H9 (cell line): Measurements from ENCODE around the gene PLB1. TPM values are rescaled to one million over a fixed set of nuclear protein-coding genes. Genes with fewer than 3 reads are reported as not detected.

Experiments used
- DNase-seq: peaks from one replicate; pipeline ENCODE4 v3.0.0-alpha.2; 2017
- H2AFZ ChIP-seq: one replicate; pipeline ENCODE4 v1.6.1; 2013; ENCODE audit warnings: mild to moderate bottlenecking, low read length, control low read depth, moderate library complexity
- H2AK5ac ChIP-seq: 2 replicates; pipeline ENCODE4 v1.6.1; 2013; ENCODE audit warnings: low read length, control low read depth, mixed read lengths; ENCODE audit not compliant: insufficient read length
- H2BK120ac ChIP-seq: one replicate; pipeline ENCODE4 v1.6.1; 2013; ENCODE audit warnings: low read depth, mild to moderate bottlenecking, low read length, control low read depth, inconsistent platforms; ENCODE audit not compliant: poor library complexity, severe bottlenecking
- H2BK12ac ChIP-seq: 2 replicates; pipeline ENCODE4 v1.6.1; 2013; ENCODE audit warnings: low read length, control low read depth, mixed read lengths, low read depth; ENCODE audit not compliant: insufficient read length
- H2BK15ac ChIP-seq: 2 replicates; pipeline ENCODE4 v1.6.1; 2013; ENCODE audit warnings: low read depth, low read length, control low read depth
- H2BK20ac ChIP-seq: one replicate; pipeline ENCODE4 v1.6.1; 2013; ENCODE audit warnings: low read depth, mild to moderate bottlenecking, low read length, control low read depth, inconsistent platforms; ENCODE audit not compliant: poor library complexity, severe bottlenecking
- H2BK5ac ChIP-seq: 2 replicates; pipeline ENCODE4 v1.6.1; 2013; ENCODE audit warnings: low read length, control low read depth, mixed read lengths; ENCODE audit not compliant: insufficient read length
- H3K14ac ChIP-seq: 2 replicates; pipeline ENCODE4 v1.6.1; 2013; ENCODE audit warnings: low read length, control low read depth; ENCODE audit not compliant: insufficient read depth
- H3K18ac ChIP-seq: 2 replicates; pipeline ENCODE4 v1.6.1; 2013; ENCODE audit warnings: low read depth, mild to moderate bottlenecking, mixed read lengths, low read length, control low read depth; ENCODE audit not compliant: insufficient read length
- H3K23ac ChIP-seq: 2 replicates; pipeline ENCODE4 v1.6.1; 2013; ENCODE audit warnings: low read length, control low read depth, mixed read lengths, low read depth; ENCODE audit not compliant: insufficient read length
- H3K23me2 ChIP-seq: 2 replicates; pipeline ENCODE4 v1.6.1; 2013; ENCODE audit warnings: low read depth, mild to moderate bottlenecking, mixed read lengths, low read length, control low read depth; ENCODE audit not compliant: insufficient read length, poor library complexity, severe bottlenecking
- H3K27ac ChIP-seq: 2 replicates; pipeline ENCODE4 v1.5.1; 2013; ENCODE audit warnings: low read length, control low read depth, mixed read lengths, low read depth; ENCODE audit not compliant: insufficient read length
- H3K27me3 ChIP-seq: 2 replicates; pipeline ENCODE4 v1.6.1; 2013; ENCODE audit warnings: low read length, control low read depth, inconsistent platforms; ENCODE audit not compliant: insufficient read depth
- H3K4ac ChIP-seq: 2 replicates; pipeline ENCODE4 v1.6.1; 2013; ENCODE audit warnings: low read depth, mild to moderate bottlenecking, control low read depth, inconsistent platforms, low read length, moderate library complexity
- H3K4me1 ChIP-seq: 2 replicates; pipeline ENCODE4 v1.6.1; 2013; ENCODE audit warnings: low read length, control low read depth, inconsistent platforms; ENCODE audit not compliant: insufficient read depth
- H3K4me2 ChIP-seq: 2 replicates; pipeline ENCODE4 v1.6.1; 2013; ENCODE audit warnings: low read length, control low read depth, mixed read lengths; ENCODE audit not compliant: insufficient read length, insufficient read depth
- H3K56ac ChIP-seq: 2 replicates; pipeline ENCODE4 v1.6.1; 2013; ENCODE audit warnings: low read depth, mild to moderate bottlenecking, mixed read lengths, low read length, control low read depth; ENCODE audit not compliant: insufficient read length
- H3K79me1 ChIP-seq: 2 replicates; pipeline ENCODE4 v1.6.1; 2013; ENCODE audit warnings: low read depth, mild to moderate bottlenecking, moderate library complexity, low read length, control low read depth, inconsistent platforms; ENCODE audit not compliant: insufficient read depth, poor library complexity, severe bottlenecking
- H3K79me2 ChIP-seq: 2 replicates; pipeline ENCODE4 v1.6.1; 2013; ENCODE audit warnings: low read length, control low read depth, inconsistent platforms; ENCODE audit not compliant: insufficient read depth
- H3K9ac ChIP-seq: 2 replicates; pipeline ENCODE4 v1.6.1; 2013; ENCODE audit warnings: low read length, control low read depth, mixed read lengths; ENCODE audit not compliant: insufficient read length; ENCODE audit errors: extremely low read depth
- H3K9me3 ChIP-seq: one replicate; pipeline ENCODE4 v1.6.1; 2013; ENCODE audit warnings: low read depth, low read length, inconsistent platforms; ENCODE audit not compliant: control insufficient read depth
- H3T11ph ChIP-seq: one replicate; pipeline ENCODE4 v1.6.1; 2013; ENCODE audit warnings: mild to moderate bottlenecking, low read length, control low read depth, inconsistent platforms
- H4K20me1 ChIP-seq: one replicate; pipeline ENCODE4 v1.6.1; 2013; ENCODE audit not compliant: control insufficient read depth, insufficient read length, insufficient read depth
- H4K5ac ChIP-seq: 2 replicates; pipeline ENCODE4 v1.6.1; 2013; ENCODE audit warnings: low read depth, mild to moderate bottlenecking, mixed read lengths, low read length, control low read depth; ENCODE audit not compliant: insufficient read length
- H4K8ac ChIP-seq: replicated peaks from 2 replicates; pipeline ENCODE4 v1.6.1; 2013; ENCODE audit warnings: low read length, control low read depth, mixed read lengths, low read depth; ENCODE audit not compliant: insufficient read length
- H4K91ac ChIP-seq: 2 replicates; pipeline ENCODE4 v1.6.1; 2013; ENCODE audit warnings: low read depth, mild to moderate bottlenecking, moderate library complexity, mixed read lengths, low read length, control low read depth; ENCODE audit not compliant: insufficient read length
- H3K27ac Mint-ChIP-seq, 3 experiments: 2 replicates in 2 of 3; 3 replicates in 1 of 3; pipeline ENCODE4 v1.8.0; 2020 to 2021; ENCODE audit warnings: mixed read lengths in 3 of 3, mild to moderate bottlenecking in 1 of 3, moderate library complexity in 1 of 3
- H3K27me3 Mint-ChIP-seq: 2 replicates; pipeline ENCODE4 v1.8.0; 2021; ENCODE audit warnings: low read depth, mild to moderate bottlenecking, moderate library complexity, mixed read lengths
- H3K36me3 Mint-ChIP-seq, 3 experiments: 2 replicates in 2 of 3; 3 replicates in 1 of 3; pipeline ENCODE4 v1.8.0; 2020 to 2021; ENCODE audit warnings: low read depth in 3 of 3, mixed read lengths in 3 of 3; ENCODE audit not compliant: insufficient read depth in 1 of 3
- H3K4me1 Mint-ChIP-seq, 2 experiments: 2 replicates each; pipeline ENCODE4 v1.8.0; 2020; ENCODE audit warnings: mixed read lengths in 2 of 2
- H3K4me3 Mint-ChIP-seq, 2 experiments: 2 replicates in 1 of 2; 3 replicates in 1 of 2; pipeline ENCODE4 v1.8.0; 2020 to 2021; ENCODE audit warnings: mild to moderate bottlenecking in 2 of 2, mixed read lengths in 2 of 2, moderate library complexity in 1 of 2
- H3K9me3 Mint-ChIP-seq, 2 experiments: 2 replicates in 1 of 2; 3 replicates in 1 of 2; pipeline ENCODE4 v1.8.0; 2020; ENCODE audit warnings: mild to moderate bottlenecking in 2 of 2, mixed read lengths in 2 of 2, moderate library complexity in 1 of 2
- WGBS: extraction: QIAGEN DNeasy Blood & Tissue Kit; methylation state at CpG from one replicate; pipeline ENCODE4 v1.1.7; 2013; ENCODE audit warnings: missing lambda C conversion rate, low lambda C conversion rate, mixed read lengths; ENCODE audit not compliant: insufficient read length; ENCODE audit errors: extremely low coverage; 5-methylcytosine and 5-hydroxymethylcytosine counted together
- total RNA-seq: library from RNA; stranded (reverse); gene quantifications from 2 replicates; pipeline ENCODE4 v1.2.1, GENCODE V29; 2021
- TF ChIP-seq, protein P1 (sequence below): fragments of 200-600 bp; sonication (generic); conservative IDR thresholded peaks from 3 replicates; pipeline ENCODE4 v1.8.0; 2021; ENCODE audit warnings: antibody characterized with exemption, mild to moderate bottlenecking

PLB1 gene
- total RNA-seq, 1 experiment from 2014 or later, result not detected

- H3K4me2 ChIP-seq, result no peak overlapping the region
- no peak overlapping the region for H4K91ac ChIP-seq
- H3K9ac ChIP-seq, result no peak overlapping the region
- H3K4ac ChIP-seq, result no peak overlapping the region
- no peak overlapping the region for H3T11ph ChIP-seq
- H3K23me2 ChIP-seq, result no peaks in the 10 kb centered on the region
- TF ChIP-seq, protein P1, sequence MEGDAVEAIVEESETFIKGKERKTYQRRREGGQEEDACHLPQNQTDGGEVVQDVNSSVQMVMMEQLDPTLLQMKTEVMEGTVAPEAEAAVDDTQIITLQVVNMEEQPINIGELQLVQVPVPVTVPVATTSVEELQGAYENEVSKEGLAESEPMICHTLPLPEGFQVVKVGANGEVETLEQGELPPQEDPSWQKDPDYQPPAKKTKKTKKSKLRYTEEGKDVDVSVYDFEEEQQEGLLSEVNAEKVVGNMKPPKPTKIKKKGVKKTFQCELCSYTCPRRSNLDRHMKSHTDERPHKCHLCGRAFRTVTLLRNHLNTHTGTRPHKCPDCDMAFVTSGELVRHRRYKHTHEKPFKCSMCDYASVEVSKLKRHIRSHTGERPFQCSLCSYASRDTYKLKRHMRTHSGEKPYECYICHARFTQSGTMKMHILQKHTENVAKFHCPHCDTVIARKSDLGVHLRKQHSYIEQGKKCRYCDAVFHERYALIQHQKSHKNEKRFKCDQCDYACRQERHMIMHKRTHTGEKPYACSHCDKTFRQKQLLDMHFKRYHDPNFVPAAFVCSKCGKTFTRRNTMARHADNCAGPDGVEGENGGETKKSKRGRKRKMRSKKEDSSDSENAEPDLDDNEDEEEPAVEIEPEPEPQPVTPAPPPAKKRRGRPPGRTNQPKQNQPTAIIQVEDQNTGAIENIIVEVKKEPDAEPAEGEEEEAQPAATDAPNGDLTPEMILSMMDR, result no peak
- no peak overlapping the region for H3K18ac ChIP-seq
- no peaks in the 10 kb centered on the region for H4K20me1 ChIP-seq
- Mint-ChIP-seq H3K36me3 (no peaks in the 10 kb centered on the region), H3K4me3 (no peak overlapping the region), H3K27ac (no peak overlapping the region), H3K4me1 (0 out of 4 replicates have a peak, but pooled peaks cover 0 to under 1% of the 10 kb centered on the region in 2 experiments), H3K9me3 (peaks cover 0 to 2% of the 10 kb centered on the region in 2 experiments; a peak in 1 of 5 replicates), H3K27me3 (peaks cover 1% of the 10 kb centered on the region; the same call in 1 of the 2 replicates)
- H4K5ac ChIP-seq, result no peak overlapping the region
- H3K23ac ChIP-seq, result no peak overlapping the region
- H2BK5ac ChIP-seq, result no peak overlapping the region
- no peaks in the 10 kb centered on the region for H3K79me1 ChIP-seq
- no peak overlapping the region for H3K27ac ChIP-seq
- no peak overlapping the region for H2AFZ ChIP-seq
- no peak overlapping the region; the same call in 1 of the 2 replicates for H3K14ac ChIP-seq
- H4K8ac ChIP-seq, result no peak overlapping the region
- no peaks in the 10 kb centered on the region for H3K79me2 ChIP-seq
- H3K4me1 ChIP-seq, result no peaks in the 10 kb centered on the region
- no peak overlapping the region for H2BK12ac ChIP-seq
- no peak overlapping the region for H2BK20ac ChIP-seq
- DNase-seq, result no peak
- no peak overlapping the region for H2AK5ac ChIP-seq
- no peak overlapping the region for H3K56ac ChIP-seq
- no CpG with 5 or more reads among the region's 9 CpGs for WGBS
- no peaks in the 10 kb centered on the region for H3K9me3 ChIP-seq
- H3K27me3 ChIP-seq, result no peaks in the 10 kb centered on the region
- no peak overlapping the region for H2BK120ac ChIP-seq
- H2BK15ac ChIP-seq, result no peak overlapping the region
Measured at GRCh38 chr2:28538652-28539051, 42.8 kb downstream of the PLB1 start.
